Motor neuron (in vitro differentiated cells): ENCODE results near the gene SEZ6L2. TPM values are rescaled to one million over a fixed set of nuclear protein-coding genes. Genes with fewer than 3 reads are reported as not detected.
"Not testable (repeated sequence)": the region's sequence is repeated elsewhere in the genome, so short reads cannot be mapped to it uniquely, and the experiment has no call there.

Source experiments
- ATAC-seq, 8 experiments: fragments of 200-7000 bp; cut with Tn5 transposase; replicated peaks in 6 of 8; 2 replicates each; pipeline ENCODE4 v1.8.0; 2021; ENCODE audit warnings: mild to moderate bottlenecking in 8 of 8, moderate library complexity in 8 of 8
- H3K27ac ChIP-seq, 2 donors: fragments of 250-450 bp; sonication (Bioruptor Pico); 2 replicates each; pipeline ENCODE4 v1.9.0; 2021; ENCODE audit warnings: antibody characterized with exemption in 2 of 2, mild to moderate bottlenecking in 2 of 2, moderate library complexity in 1 of 2
- H3K4me1 ChIP-seq, 2 donors: fragments of 250-450 bp; sonication (Bioruptor Pico); replicated peaks in 1 of 2; 2 replicates each; pipeline ENCODE4 v1.6.1; 2021; ENCODE audit warnings: antibody characterized with exemption in 2 of 2, mild to moderate bottlenecking in 2 of 2, moderate library complexity in 1 of 2
- H3K4me3 ChIP-seq, 5 donors: fragments of 250-450 bp; sonication (Bioruptor Pico); 2 replicates each; pipeline ENCODE4 v1.9.0; 2021; ENCODE audit warnings: antibody characterized with exemption in 5 of 5, mild to moderate bottlenecking in 5 of 5, moderate library complexity in 4 of 5
- WGBS, 10 experiments: fragments of 450-650 bp; shearing (Covaris generic); methylation state at CpG; one replicate each; pipeline ENCODE4 v1.0.0; 2022; 5-methylcytosine and 5-hydroxymethylcytosine counted together
- in situ Hi-C, 9 experiments: fragments of 400-800 bp; cut with MboI; loops; one replicate each; pipeline ENCODE4 v1.15.0; 2021; ENCODE audit warnings: low sequenced_read_pairs in 9 of 9, low pct_unique_long_range_greater_than_20kb in 2 of 9; ENCODE audit not compliant: unreplicated experiment in 9 of 9
- total RNA-seq, 8 experiments: library from RNA; unstranded; fragments of 300-600 nt; gene quantifications; 2 replicates each; pipeline versions ENCODE4 v1.2.3 to v1.2.4, GENCODE V29; 2022

The SEZ6L2 gene
- total RNA-seq, 8 experiments from 2014 or later = 20.4 to 95.6 (median 70.1) TPM

DNA sequence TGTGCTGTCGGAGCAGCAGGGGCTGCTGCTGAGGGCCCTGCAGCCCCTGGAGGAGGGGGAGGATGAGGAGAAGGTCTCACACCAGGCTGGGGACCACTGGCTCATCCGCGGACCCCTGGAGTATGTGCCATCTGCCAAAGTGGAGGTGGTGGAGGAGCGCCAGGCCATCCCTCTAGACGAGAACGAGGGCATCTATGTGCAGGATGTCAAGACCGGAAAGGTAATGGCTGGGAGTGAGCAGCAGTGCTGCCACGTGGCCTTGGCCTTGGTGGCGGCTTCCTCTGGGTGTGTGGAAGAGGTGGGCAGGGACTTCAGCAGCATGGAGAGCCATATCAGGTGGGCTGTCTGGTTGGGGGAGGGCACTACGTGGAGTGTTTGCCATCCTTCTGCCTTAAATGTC, 59.1 kb downstream of the SEZ6L2 start:
- Histone ChIP-seq H3K4me3 (no peak overlapping the region), H3K4me1 (no peaks in the 10 kb centered on the region), H3K27ac (no peak overlapping the region)
- WGBS, 10 experiments = 77 to 100% (median 80%) methylated on average over 1 to 4 of the region's 10 CpGs; no CpG with 5 or more reads in 7 of the 10 experiments
- in situ Hi-C loops = loop anchor here in 1 of 9 experiments (25.0 kb wide), 1 partner anchor 172 kb away; the partner anchor contains the start of genes C16orf92 and DOC2A
- no peak for ATAC-seq

DNA sequence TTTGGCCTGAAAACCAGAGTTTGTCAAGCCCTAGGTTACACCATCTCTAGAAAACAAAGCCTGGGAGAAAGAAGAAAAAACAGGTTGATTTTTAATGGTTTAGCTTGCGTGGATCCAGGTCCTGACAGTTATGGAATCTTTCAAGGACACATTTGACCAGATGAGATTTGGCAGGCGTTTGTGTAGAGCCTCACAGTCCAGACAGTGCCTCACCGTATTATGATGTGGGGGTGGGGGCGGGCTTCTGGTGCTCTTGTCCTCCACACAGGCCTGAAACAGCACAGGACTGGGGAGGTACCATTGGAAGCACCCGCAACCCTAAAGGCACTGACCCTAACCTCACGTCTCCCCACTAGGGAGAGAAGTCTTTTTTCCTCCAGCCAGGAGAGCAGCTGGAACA, 59.5 kb downstream of the SEZ6L2 start:
- Histone ChIP-seq H3K4me1 (no peaks in the 10 kb centered on the region), H3K4me3 (no peak overlapping the region), H3K27ac (no peak overlapping the region)
- ATAC-seq = no peak
- in situ Hi-C loops = loop anchor here in 1 of 9 experiments (25.0 kb wide), 1 partner anchor 172 kb away; the partner anchor contains the start of genes C16orf92 and DOC2A
- 40 to 100% (median 84%) methylated on average over 1 to 4 of the region's 6 CpGs; no CpG with 5 or more reads in 2 of the 10 experiments for WGBS, 10 experiments

DNA sequence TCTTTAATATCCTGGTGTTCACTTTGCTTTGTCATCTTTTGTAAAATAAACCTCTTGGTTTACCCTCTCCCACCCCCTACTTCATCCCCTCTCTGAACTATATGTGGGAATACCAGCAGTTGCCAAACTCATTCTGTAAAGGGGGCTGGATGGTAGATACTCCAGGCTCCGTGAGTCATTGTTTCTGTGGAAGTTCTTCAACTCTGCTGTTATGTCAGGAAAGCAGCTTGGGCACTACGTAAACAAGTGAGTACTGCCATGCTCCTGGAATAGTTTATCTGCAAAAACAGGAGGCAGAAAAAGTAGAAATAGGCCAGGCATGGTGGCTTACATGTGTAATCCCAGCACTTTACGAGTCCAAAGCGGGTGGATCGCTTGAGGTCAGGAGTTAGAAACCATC, 61.5 kb downstream of the SEZ6L2 start:
- Histone ChIP-seq H3K4me1 (no peaks in the 10 kb centered on the region), H3K4me3 (no peak overlapping the region), H3K27ac (no peak overlapping the region)
- in situ Hi-C loops = loop anchor here in 1 of 9 experiments (25.0 kb wide), 1 partner anchor 174 kb away; the partner anchor contains the start of genes C16orf92 and DOC2A
- WGBS, 10 experiments = 33 to 100% (median 83%) methylated on average over 1 to 5 of the region's 5 CpGs; no CpG with 5 or more reads in 3 of the 10 experiments
- ATAC-seq = no peak

DNA sequence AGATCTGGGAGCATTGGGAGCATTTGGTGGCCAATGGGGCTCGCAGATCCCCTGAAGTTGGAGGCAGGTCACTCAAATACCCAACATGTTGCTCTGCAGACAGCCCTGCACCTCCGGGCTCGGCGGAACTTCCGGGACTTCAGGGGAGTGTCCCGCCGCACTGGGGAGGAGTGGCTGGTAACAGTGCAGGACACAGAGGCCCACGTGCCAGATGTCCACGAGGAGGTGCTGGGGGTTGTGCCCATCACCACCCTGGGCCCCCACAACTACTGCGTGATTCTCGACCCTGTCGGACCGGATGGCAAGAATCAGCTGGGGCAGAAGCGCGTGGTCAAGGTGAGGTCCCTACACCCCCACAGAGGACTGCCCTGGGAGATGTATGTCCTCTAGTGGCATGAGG, 62.7 kb downstream of the SEZ6L2 start:
- Histone ChIP-seq H3K27ac (no peak overlapping the region), H3K4me3 (no peak overlapping the region), H3K4me1 (no peaks in the 10 kb centered on the region)
- in situ Hi-C loops = loop anchor here in 1 of 9 experiments (25.0 kb wide), 1 partner anchor 176 kb away; the partner anchor contains the start of genes C16orf92 and DOC2A
- ATAC-seq = peak in 1 of 8 experiments; percentile 6
- WGBS, 10 experiments = 66 to 100% (median 80%) methylated on average over 1 to 5 of the region's 15 CpGs; no CpG with 5 or more reads in 3 of the 10 experiments

DNA sequence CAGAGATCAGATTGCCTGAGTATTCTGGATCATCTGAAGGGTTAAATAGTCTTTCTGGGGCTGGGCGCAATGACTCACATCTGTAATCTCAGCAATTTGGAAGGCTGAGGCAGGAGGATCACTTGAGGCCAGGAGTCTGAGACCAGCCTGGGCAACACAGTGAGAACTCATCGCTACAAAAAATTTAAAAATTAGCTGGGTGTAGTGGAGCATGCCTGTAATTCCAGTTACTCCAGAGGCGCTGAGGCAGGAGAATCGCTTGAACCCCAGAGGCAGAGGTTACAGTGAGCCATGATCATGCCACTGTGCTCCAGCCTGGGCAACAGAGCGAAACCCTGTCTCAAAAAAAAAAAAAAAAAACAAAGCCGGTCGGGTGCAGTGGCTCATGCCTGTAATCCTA, 63.4 kb downstream of the SEZ6L2 start:
- Histone ChIP-seq H3K4me1 (no peaks in the 10 kb centered on the region), H3K4me3 (no peak overlapping the region), H3K27ac (no peak overlapping the region)
- 70 to 100% (median 100%) methylated on average over 1 to 3 of the region's 7 CpGs; no CpG with 5 or more reads in 2 of the 10 experiments for WGBS, 10 experiments
- no peak for ATAC-seq
- in situ Hi-C loops = loop anchor here in 1 of 9 experiments (25.0 kb wide), 1 partner anchor 176 kb away; the partner anchor contains the start of genes C16orf92 and DOC2A

DNA sequence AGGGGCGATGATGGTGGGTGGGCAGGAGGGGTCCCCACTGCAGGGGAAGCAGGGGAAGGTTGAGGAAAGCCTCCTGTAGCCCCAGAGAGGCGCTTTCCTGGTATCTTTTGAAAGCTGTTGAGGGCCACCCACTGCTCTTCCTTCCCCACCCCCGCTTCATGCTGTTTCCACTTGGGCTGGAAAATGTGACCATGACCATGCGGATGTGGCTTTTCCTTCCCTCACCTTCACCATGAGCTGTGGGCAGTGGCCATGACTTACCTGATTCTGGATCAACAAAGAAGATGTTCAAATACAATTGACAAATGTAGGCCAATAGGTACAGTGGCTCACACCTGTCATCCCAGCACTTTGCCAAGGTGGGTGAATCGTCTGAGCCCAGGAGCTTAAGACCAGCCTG, 65.3 kb downstream of the SEZ6L2 start:
- in situ Hi-C loops = loop anchor here in 1 of 9 experiments (25.0 kb wide), 1 partner anchor 178 kb away; the partner anchor contains the start of genes C16orf92 and DOC2A
- Histone ChIP-seq H3K4me1 (no peaks in the 10 kb centered on the region), H3K27ac (no peak overlapping the region), H3K4me3 (no peak overlapping the region)
- no peak for ATAC-seq
- 20 to 94% (median 71%) methylated on average over 1 to 3 of the region's 5 CpGs; no CpG with 5 or more reads in 7 of the 10 experiments for WGBS, 10 experiments

DNA sequence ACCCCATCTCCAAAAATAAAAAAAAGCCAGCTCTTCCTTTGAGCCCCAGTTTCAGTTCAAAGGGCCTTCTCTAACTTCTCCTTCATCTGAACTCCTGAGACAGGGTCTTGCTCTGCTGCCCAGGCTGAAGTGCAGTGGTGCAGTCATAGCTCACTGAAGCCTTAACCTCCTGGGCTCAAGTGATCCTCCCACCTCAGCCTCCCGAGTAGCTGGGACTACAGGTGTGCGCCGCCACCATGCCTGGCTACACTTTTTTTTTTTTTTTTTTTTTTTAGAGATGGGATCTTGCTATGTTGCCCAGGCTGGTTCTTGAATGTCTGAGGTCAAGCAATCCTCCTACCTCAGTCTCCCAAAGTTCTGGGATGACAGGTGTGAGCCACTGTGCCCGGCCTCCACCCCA, 66.1 kb downstream of the SEZ6L2 start:
- not testable (repeated sequence) for H3K4me1 ChIP-seq, H3K27ac ChIP-seq, H3K4me3 ChIP-seq, ATAC-seq
- 96 to 100% (median 100%) methylated on average over 1 to 3 of the region's 4 CpGs; no CpG with 5 or more reads in 7 of the 10 experiments for WGBS, 10 experiments
- in situ Hi-C loops = loop anchor here in 1 of 9 experiments (25.0 kb wide), 1 partner anchor 179 kb away; the partner anchor contains the start of genes C16orf92 and DOC2A

DNA sequence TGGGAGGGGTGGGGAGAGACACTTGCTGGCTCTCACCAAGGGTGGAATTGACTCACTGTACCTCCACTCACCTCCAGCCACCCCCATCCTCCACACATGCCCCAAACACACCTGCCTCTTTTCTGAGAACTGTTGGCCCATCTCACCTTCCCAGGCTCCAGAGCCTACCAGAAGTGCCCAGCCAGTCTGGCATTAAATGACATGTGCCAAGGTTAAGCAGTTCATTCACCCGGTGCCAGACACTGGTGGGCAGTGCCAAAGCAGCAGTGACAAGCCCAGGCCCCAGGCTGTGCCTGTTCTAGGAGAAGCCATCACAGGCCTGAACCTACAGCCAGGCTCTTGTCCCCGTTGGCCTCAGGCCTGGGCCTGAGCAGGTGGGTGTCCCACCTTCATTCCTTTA, 67.9 kb downstream of the SEZ6L2 start:
- no peak for ATAC-seq
- in situ Hi-C loops = loop anchor here in 1 of 9 experiments (25.0 kb wide), 1 partner anchor 181 kb away; the partner anchor contains the start of genes C16orf92 and DOC2A
- 67 to 100% (median 90%) methylated on average over 1 to 2 of the region's 2 CpGs; no CpG with 5 or more reads in 3 of the 10 experiments for WGBS, 10 experiments

DNA sequence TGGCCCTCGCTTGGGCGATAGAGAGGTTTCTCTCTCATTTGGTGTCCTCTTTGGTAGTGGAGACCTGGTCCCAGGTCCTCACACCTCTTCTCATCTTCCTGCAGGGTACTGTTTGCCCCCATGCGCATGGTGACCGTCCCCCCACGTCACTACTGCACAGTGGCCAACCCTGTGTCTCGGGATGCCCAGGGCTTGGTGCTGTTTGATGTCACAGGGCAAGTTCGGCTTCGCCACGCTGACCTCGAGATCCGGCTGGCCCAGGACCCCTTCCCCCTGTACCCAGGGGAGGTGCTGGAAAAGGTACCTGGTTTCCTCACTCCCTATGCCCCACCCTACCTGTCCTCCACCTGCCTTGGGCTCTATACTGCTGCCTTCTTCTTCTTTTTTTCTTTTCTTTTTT, 68.6 kb downstream of the SEZ6L2 start:
- 85 to 100% methylated on average over 2 to 8 of the region's 11 CpGs; no CpG with 5 or more reads in 8 of the 10 experiments for WGBS, 10 experiments
- Histone ChIP-seq H3K4me1 (peaks cover 0 to 2% of the 10 kb centered on the region in 2 donors), H3K4me3 (no peak overlapping the region), H3K27ac (no peak overlapping the region)
- in situ Hi-C loops = loop anchor here in 1 of 9 experiments (25.0 kb wide), 1 partner anchor 182 kb away; the partner anchor contains the start of genes C16orf92 and DOC2A
- ATAC-seq = no peak

More for the DNA sequence above, 67.9 kb downstream of the SEZ6L2 start:
- Histone ChIP-seq H3K27ac (no peak overlapping the region), H3K4me1 (no peaks in the 10 kb centered on the region), H3K4me3 (no peak overlapping the region)

DNA sequence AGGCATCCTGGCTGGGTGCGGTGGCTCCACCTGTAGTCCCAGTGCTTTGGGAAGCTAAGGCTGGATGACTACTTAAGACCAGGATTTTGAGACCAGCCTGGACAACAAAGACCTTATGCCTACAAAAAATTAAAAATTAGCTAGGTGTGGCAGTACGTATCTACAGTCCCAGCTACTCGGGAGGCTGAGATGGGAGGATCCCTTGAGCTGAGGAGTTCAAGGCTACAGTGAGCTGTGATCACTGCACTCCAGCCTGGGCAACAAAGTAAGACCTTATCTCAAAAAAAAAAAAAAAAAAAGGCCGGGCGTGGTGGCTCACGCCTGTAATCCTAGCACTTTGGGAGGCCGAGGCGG, 73.0 kb downstream of the SEZ6L2 start:
- H3K4me3 ChIP-seq = no peak overlapping the region
- peak overlapping the region in 1 of 2 donors; percentile 58 for H3K27ac ChIP-seq
- in situ Hi-C loops = loop anchor here in 1 of 9 experiments (25.0 kb wide), 1 partner anchor 186 kb away; the partner anchor contains the start of genes C16orf92 and DOC2A
- no peak for ATAC-seq
- 67 to 100% (median 89%) methylated on average over 1 to 8 of the region's 8 CpGs; no CpG with 5 or more reads in 6 of the 10 experiments for WGBS, 10 experiments
- peaks cover 2 to 8% of the 10 kb centered on the region in 2 donors for H3K4me1 ChIP-seq

DNA sequence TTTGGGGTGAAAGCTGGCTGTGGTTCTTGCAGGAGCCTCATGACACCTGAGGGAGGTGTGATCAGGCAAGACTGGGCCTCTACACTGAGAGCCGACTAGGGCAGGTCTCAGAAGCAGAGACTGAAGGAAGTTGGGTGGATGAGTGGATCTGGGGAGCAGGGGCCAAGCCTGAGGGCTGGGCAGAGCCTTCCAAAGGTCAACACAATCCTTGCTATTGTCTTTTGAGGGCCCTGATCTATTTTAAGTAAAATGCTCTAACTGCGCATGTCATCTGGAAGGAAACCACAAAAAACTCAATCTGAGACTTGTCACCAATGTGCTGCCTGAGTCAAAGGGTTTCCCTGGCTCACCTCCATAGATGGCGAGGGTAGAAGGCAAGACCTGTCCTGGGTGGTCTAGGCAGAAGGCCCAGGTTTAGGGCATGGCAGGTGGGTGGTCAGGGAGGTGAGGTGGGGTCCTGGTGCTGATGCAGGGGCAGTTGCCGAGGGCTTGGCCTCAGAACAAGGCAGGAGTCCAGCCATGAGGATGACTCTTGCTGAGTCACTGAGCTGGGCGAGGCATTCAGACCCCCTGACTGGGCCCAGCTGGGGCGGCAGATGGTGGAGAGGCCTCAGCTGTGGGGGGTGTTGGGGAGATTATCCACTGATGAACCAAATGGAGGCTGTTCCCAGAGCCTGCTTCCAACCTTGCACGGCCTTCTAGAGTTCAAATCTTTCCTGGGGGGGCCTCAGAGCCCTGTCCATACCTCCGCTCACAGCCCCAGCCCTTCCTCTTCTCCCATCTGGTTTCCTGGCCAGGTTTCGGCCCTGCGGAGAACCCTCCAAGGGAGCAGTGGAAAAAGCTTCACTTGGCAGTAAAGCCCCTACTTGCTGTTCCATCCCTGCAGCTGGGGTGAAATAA, 74.0 kb downstream of the SEZ6L2 start:
- WGBS, 10 experiments = 10 to 83% (median 55%) methylated on average over 1 to 3 of the region's 10 CpGs; no CpG with 5 or more reads in 2 of the 10 experiments
- in situ Hi-C loops = loop anchor here in 1 of 9 experiments (25.0 kb wide), 1 partner anchor 187 kb away; the partner anchor contains the start of genes C16orf92 and DOC2A
- Histone ChIP-seq H3K4me1 (peaks cover 2 to 10% of the 10 kb centered on the region in 2 donors), H3K27ac (peak overlapping the region in 1 of 2 donors; percentile 58), H3K4me3 (no peak overlapping the region)
- peak; percentile 11 to 82 (median 68) for ATAC-seq

DNA sequence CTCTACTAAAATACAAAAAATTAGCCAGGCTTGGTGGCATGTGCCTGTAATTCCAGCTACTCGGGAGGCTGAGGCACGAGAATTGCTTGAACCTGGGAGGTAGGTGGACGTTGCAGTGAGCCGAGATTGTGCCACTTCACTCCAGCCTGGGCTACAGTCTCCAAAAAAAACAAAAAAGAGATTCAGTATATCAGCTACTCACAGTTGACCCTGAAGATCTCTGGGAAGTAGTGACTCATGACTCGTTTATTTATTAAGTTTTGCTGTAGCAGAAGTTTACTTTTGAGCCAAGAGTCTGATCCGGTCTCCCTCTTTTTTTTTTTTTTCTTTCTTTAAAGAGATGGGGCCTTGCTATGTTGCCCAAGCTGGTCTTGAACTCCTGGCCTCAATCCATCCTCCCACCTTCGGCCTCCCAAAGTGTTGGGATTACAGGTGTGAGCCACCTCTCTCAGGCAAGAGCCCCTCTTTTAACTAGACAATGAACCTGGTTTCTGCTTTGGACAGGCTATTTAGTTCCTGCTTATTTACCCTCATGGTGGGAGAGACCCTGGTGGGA, 74.7 kb downstream of the SEZ6L2 start:
- in situ Hi-C loops = loop anchor here in 5 of 9 experiments (25.0 kb wide), 2 partner anchors 88 to 188 kb away; partner anchors contain the start of genes C16orf92 (in 4 of the 5), DOC2A (in 4 of the 5) and ASPHD1 (in 1 of the 5)
- no peak overlapping the region for H3K27ac ChIP-seq
- H3K4me1 ChIP-seq = peaks cover 2 to 16% of the 10 kb centered on the region in 2 donors
- WGBS, 10 experiments = 0 to 100% (median 90%) methylated on average over 1 to 4 of the region's 7 CpGs; no CpG with 5 or more reads in 2 of the 10 experiments
- ATAC-seq = no peak
- H3K4me3 ChIP-seq = no peak overlapping the region
